ENCODE results near the gene SEPTIN10. TPM values are rescaled to one million over a fixed set of nuclear protein-coding genes. Genes with fewer than 3 reads are reported as not detected.

The SEPTIN10 gene
- total and polyA plus RNA-seq, 9 of the 15 experiments (the other 6 are each of a cell fraction or from before 2014, with no cell fraction given): 0.40 TPM; not detected in 8

DNA sequence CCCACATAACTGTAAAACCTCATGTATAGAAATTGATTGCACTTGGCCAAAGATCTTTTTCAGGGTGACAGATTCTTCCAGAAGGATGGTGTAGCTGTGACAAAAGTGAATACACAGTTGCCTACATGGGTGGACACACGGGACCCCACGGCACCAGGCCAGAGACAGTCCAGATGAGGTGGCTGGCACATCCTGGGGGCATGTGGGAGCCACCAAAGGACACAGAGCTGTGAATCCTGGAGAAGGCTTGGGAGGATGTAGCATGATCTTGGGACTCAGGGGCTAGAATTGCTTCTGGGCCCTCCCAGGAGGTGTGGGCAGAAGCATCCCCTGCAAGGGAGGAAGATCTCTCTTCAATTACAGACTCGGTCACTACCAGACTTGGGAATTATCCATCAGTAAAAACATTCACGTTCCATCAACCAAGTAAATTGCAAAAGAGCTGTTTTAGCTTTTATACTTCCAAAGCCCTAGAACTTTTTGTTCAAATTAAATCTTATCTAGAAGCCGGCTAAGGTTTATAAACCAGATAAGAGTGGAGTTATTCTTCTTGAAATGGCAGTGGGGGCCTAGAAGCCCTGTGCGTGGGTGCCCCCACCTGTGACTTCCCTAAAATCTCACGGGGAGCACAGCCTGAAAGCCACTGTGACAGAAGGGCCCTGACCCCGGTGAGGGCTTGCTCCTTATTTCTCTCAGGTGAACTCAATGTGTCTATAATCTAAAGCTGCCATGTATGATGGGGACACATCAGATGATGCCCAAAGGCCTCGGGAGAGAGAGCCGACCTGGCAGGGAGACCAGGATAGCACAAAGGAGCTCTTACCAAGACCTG lies 81.7 kb downstream of the SEPTIN10 start (continued):
- TF ChIP-seq, protein P1, sequence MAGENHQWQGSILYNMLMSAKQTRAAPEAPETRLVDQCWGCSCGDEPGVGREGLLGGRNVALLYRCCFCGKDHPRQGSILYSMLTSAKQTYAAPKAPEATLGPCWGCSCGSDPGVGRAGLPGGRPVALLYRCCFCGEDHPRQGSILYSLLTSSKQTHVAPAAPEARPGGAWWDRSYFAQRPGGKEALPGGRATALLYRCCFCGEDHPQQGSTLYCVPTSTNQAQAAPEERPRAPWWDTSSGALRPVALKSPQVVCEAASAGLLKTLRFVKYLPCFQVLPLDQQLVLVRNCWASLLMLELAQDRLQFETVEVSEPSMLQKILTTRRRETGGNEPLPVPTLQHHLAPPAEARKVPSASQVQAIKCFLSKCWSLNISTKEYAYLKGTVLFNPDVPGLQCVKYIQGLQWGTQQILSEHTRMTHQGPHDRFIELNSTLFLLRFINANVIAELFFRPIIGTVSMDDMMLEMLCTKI (IDR thresholded peaks at IDR 0.05; ENCODE audit: partially characterized antibody): no peak
- TF ChIP-seq SOX6 (IDR thresholded peaks at IDR 0.05): no peak

DNA sequence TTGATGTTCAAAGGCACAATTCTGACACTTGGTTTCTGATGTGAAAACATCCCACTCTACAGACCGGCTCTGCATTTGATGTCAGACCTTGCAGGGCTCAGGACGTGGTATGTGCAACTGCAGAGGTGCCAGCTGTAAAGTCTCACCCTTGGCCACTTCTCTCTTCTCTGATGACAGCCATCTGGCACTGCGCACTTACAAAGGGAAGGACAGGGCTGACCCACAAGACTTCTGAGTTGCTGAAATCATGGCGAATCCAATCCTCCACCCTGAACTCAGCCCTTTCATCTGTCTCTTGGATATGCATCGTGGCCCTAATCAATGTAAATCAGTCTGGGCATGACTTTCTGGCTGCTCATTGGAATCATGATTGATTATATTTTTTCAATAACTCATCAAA lies 82.5 kb downstream of the SEPTIN10 start:
- TF ChIP-seq PCBP1 (IDR thresholded peaks at IDR 0.05; ENCODE audit: low read depth, low read length, poor library complexity, severe bottlenecking) (no peak), POLR3G (IDR thresholded peaks at IDR 0.05; ENCODE audit: extremely low read depth, insufficient read length, insufficient replicate concordance) (no peak), TAF9B (IDR thresholded peaks at IDR 0.05; ENCODE audit: partially characterized antibody) (no peak), FUS (optimal IDR thresholded peaks at IDR 0.05; ENCODE audit: low read depth, low read length) (no peak), LCOR (CRISPR knock-in tag; IDR thresholded peaks at IDR 0.05) (no peak), U2AF2 (optimal IDR thresholded peaks at IDR 0.05; ENCODE audit: low read depth, low read length) (no peak), NUFIP1 (IDR thresholded peaks at IDR 0.05; ENCODE audit: partially characterized antibody) (no peak), ILF3 (IDR thresholded peaks at IDR 0.05; ENCODE audit: borderline replicate concordance) (no peak)
- TF ChIP-seq, protein P2, sequence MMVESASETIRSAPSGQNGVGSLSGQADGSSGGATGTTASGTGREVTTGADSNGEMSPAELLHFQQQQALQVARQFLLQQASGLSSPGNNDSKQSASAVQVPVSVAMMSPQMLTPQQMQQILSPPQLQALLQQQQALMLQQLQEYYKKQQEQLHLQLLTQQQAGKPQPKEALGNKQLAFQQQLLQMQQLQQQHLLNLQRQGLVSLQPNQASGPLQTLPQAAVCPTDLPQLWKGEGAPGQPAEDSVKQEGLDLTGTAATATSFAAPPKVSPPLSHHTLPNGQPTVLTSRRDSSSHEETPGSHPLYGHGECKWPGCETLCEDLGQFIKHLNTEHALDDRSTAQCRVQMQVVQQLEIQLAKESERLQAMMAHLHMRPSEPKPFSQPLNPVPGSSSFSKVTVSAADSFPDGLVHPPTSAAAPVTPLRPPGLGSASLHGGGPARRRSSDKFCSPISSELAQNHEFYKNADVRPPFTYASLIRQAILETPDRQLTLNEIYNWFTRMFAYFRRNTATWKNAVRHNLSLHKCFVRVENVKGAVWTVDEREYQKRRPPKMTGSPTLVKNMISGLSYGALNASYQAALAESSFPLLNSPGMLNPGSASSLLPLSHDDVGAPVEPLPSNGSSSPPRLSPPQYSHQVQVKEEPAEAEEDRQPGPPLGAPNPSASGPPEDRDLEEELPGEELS (CRISPR knock-in tag; IDR thresholded peaks at IDR 0.05; ENCODE audit: borderline replicate concordance): no peak
- H3K36me3 ChIP-seq (ENCODE audit: control insufficient read depth, insufficient read depth, low read length): no peaks in the 10 kb centered on the region
- 1% methylated on average over 5 of the region's 5 CpGs for WGBS (ENCODE audit: insufficient coverage, low coverage, missing lambda C conversion rate)
- POLR2A ChIA-PET: no interaction called here
- FAIRE-seq (no peak), DNase-seq (ENCODE audit: extremely low read depth in 1 of 4, low spot score in 3 of 4) (no peak), ATAC-seq (no peak)
- no peak overlapping the region for H3K4me3 ChIP-seq
- H3K79me2 ChIP-seq (ENCODE audit: control insufficient read depth, insufficient read depth, low read length): no peaks in the 10 kb centered on the region
- in situ Hi-C loops (cut with MboI): no loop called here
- BruUV-seq (replicated peaks): no TSS peak
- no peaks in the 10 kb centered on the region for H3K9me3 ChIP-seq (replicated peaks; ENCODE audit: control insufficient read depth, insufficient read depth, low read depth, low read length)
- H3K27ac ChIP-seq (ENCODE audit: extremely low read depth, low read depth, low read length): no peak overlapping the region
- peaks cover 0 to 52% of the 10 kb centered on the region in 2 experiments; a peak in 3 of 5 replicates for H3K27me3 ChIP-seq (ENCODE audit: control insufficient read depth in 2 of 2, insufficient read depth in 2 of 2, low read length in 2 of 2)
- no peaks in the 10 kb centered on the region for H3K9me1 ChIP-seq (ENCODE audit: control insufficient read depth, insufficient read depth, low read length)
- H3K4me1 ChIP-seq (replicated peaks in 1 of 2; ENCODE audit: control insufficient read depth in 2 of 2, insufficient read depth in 2 of 2, low read length in 2 of 2): no peaks in the 10 kb centered on the region
- H4K20me1 ChIP-seq (replicated peaks; ENCODE audit: control insufficient read depth, insufficient read depth, low read length): no peaks in the 10 kb centered on the region; the same call in 1 of the 2 replicates
- CTCF ChIA-PET (ENCODE audit: low intra/inter-chr PET ratio): no interaction called here
- no peak overlapping the region for H2AFZ ChIP-seq (ENCODE audit: low read depth, low read length)
- H3K4me2 ChIP-seq (ENCODE audit: insufficient read depth, low read length): no peak overlapping the region
- intact Hi-C loops (cut with micrococcal nuclease): no loop called here
- no peak overlapping the region for H3K9ac ChIP-seq (ENCODE audit: insufficient read depth in 1 of 2, low read depth in 2 of 2, low read length in 2 of 2)

Data from K562 (cell line).